ENCODE data around the gene KRT75.

KRT75 gene

DNA sequence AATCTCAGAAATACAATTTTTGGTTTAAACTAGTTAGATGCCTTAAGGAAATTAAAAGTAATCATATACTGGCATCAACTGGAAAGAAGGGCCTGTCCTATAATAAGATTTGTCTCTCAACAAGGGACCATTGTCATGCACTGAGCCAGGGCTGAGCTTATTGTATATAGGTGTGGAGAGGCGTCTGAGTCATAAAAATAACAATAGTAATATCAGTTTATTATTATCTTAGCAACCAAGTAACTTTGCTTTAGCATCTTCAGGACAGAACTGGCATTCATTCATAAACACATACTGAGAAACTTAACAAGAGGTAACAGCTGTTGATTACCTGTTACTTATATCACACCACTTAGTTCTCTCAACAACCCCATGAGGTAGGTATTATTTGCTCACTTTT lies 7.1 kb downstream of the KRT75 start:
- Histone ChIP-seq H4K20me1 (ENCODE audit: control insufficient read depth, insufficient read depth, low read depth, low read length) (no peaks in the 10 kb centered on the region), H3K79me2 (ENCODE audit: control insufficient read depth, low read length) (no peaks in the 10 kb centered on the region), H3K36me3 (ENCODE audit: control insufficient read depth, low read length) (no peaks in the 10 kb centered on the region), H3K9me2 (replicated peaks; ENCODE audit: control insufficient read depth, low read length) (no peaks in the 10 kb centered on the region), H3K4me3 (ENCODE audit: low read length) (no peak overlapping the region), H3K9me3 (ENCODE audit: control insufficient read depth, insufficient read depth, low read length) (no peaks in the 10 kb centered on the region), H3K27ac (ENCODE audit: low read depth, low read length) (no peak overlapping the region), H3K27me3 (ENCODE audit: control insufficient read depth, low read length) (0 out of 2 replicates have a peak, but pooled peaks cover under 1% of the 10 kb centered on the region), H3K4me1 (ENCODE audit: control insufficient read depth, low read length) (no peaks in the 10 kb centered on the region), H3K4me2 (ENCODE audit: low read length) (no peak overlapping the region), H3F3A (ENCODE audit: control insufficient read depth, insufficient read depth) (no peaks in the 10 kb centered on the region)
- TF ChIP-seq EZH2phosphoT487 (IDR thresholded peaks at IDR 0.05; ENCODE audit: borderline replicate concordance, low read length): no peak
- TF ChIP-seq, protein P1, sequence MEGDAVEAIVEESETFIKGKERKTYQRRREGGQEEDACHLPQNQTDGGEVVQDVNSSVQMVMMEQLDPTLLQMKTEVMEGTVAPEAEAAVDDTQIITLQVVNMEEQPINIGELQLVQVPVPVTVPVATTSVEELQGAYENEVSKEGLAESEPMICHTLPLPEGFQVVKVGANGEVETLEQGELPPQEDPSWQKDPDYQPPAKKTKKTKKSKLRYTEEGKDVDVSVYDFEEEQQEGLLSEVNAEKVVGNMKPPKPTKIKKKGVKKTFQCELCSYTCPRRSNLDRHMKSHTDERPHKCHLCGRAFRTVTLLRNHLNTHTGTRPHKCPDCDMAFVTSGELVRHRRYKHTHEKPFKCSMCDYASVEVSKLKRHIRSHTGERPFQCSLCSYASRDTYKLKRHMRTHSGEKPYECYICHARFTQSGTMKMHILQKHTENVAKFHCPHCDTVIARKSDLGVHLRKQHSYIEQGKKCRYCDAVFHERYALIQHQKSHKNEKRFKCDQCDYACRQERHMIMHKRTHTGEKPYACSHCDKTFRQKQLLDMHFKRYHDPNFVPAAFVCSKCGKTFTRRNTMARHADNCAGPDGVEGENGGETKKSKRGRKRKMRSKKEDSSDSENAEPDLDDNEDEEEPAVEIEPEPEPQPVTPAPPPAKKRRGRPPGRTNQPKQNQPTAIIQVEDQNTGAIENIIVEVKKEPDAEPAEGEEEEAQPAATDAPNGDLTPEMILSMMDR (IDR thresholded peaks at IDR 0.05; ENCODE audit: low read depth, low read length, poor library complexity, severe bottlenecking): no peak

DNA sequence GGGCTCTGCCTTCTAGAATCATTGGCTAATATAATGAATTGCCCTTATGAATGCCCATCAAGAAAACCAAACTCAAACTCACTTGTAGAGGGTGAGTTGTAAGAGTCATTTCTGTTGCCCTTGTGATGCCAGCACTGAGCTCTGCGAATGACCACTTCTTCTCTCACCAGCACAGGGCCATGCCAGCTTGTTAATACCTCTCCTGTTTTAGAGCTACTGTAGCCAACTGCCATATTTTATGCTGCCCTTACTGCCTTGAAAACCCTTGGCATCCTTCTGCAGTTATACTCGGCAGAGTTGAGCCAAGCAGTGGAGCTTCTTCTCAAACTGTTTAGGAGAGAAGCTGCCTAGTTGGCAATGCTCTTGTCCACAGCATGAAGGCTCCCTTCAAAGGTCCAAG lies 8.1 kb downstream of the KRT75 start:
- H3K4me1 ChIP-seq (ENCODE audit: control insufficient read depth, low read length): no peaks in the 10 kb centered on the region
- TF ChIP-seq, protein P1 (IDR thresholded peaks at IDR 0.05; ENCODE audit: low read depth, low read length, poor library complexity, severe bottlenecking): no peak
- TF ChIP-seq EZH2phosphoT487 (IDR thresholded peaks at IDR 0.05; ENCODE audit: borderline replicate concordance, low read length): no peak
- H4K20me1 ChIP-seq (ENCODE audit: control insufficient read depth, insufficient read depth, low read depth, low read length): no peaks in the 10 kb centered on the region
- H3F3A ChIP-seq (ENCODE audit: control insufficient read depth, insufficient read depth): no peaks in the 10 kb centered on the region
- H3K9me2 ChIP-seq (replicated peaks; ENCODE audit: control insufficient read depth, low read length): no peaks in the 10 kb centered on the region
- no peak overlapping the region for H3K4me2 ChIP-seq (ENCODE audit: low read length)
- no peak overlapping the region for H3K27ac ChIP-seq (ENCODE audit: low read depth, low read length)
- no peaks in the 10 kb centered on the region for H3K9me3 ChIP-seq (ENCODE audit: control insufficient read depth, insufficient read depth, low read length)
- no peaks in the 10 kb centered on the region for H3K79me2 ChIP-seq (ENCODE audit: control insufficient read depth, low read length)
- H3K27me3 ChIP-seq (ENCODE audit: control insufficient read depth, low read length): 0 out of 2 replicates have a peak, but pooled peaks cover 2% of the 10 kb centered on the region
- H3K4me3 ChIP-seq (ENCODE audit: low read length): no peak overlapping the region
- no peaks in the 10 kb centered on the region for H3K36me3 ChIP-seq (ENCODE audit: control insufficient read depth, low read length)

DNA sequence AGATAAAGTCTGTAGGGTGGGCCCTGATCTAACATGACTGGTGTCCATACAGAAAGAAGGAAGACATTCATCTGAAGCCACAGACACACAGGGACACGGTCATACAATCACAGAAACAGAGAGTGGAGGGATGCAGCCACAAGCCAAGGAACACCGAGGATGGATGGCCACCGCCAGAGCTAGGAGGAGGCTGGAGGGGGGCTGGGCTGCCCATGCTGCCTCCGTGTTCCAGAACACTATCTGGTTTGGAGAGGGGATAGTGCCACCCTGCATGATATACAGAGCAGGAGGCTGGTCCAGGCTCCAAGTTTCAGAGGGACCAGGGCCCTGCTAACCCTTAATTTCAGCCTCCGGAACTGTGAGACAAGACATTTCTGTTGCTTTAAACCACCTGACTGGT lies 8.7 kb downstream of the KRT75 start:
- Histone ChIP-seq H3K4me3 (ENCODE audit: low read length) (no peak overlapping the region), H3K4me1 (ENCODE audit: control insufficient read depth, low read length) (no peaks in the 10 kb centered on the region), H3K27ac (ENCODE audit: low read depth, low read length) (no peak overlapping the region), H3K4me2 (ENCODE audit: low read length) (no peak overlapping the region), H3K79me2 (ENCODE audit: control insufficient read depth, low read length) (no peaks in the 10 kb centered on the region), H3F3A (ENCODE audit: control insufficient read depth, insufficient read depth) (no peaks in the 10 kb centered on the region), H4K20me1 (ENCODE audit: control insufficient read depth, insufficient read depth, low read depth, low read length) (no peaks in the 10 kb centered on the region), H3K36me3 (ENCODE audit: control insufficient read depth, low read length) (no peaks in the 10 kb centered on the region), H3K27me3 (ENCODE audit: control insufficient read depth, low read length) (0 out of 2 replicates have a peak, but pooled peaks cover 2% of the 10 kb centered on the region), H3K9me2 (replicated peaks; ENCODE audit: control insufficient read depth, low read length) (no peaks in the 10 kb centered on the region), H3K9me3 (ENCODE audit: control insufficient read depth, insufficient read depth, low read length) (no peaks in the 10 kb centered on the region)
- TF ChIP-seq, protein P1 (IDR thresholded peaks at IDR 0.05; ENCODE audit: low read depth, low read length, poor library complexity, severe bottlenecking): no peak
- TF ChIP-seq EZH2phosphoT487 (IDR thresholded peaks at IDR 0.05; ENCODE audit: borderline replicate concordance, low read length): no peak
